Measurements from ENCODE around the gene LIMS2.

DNA sequence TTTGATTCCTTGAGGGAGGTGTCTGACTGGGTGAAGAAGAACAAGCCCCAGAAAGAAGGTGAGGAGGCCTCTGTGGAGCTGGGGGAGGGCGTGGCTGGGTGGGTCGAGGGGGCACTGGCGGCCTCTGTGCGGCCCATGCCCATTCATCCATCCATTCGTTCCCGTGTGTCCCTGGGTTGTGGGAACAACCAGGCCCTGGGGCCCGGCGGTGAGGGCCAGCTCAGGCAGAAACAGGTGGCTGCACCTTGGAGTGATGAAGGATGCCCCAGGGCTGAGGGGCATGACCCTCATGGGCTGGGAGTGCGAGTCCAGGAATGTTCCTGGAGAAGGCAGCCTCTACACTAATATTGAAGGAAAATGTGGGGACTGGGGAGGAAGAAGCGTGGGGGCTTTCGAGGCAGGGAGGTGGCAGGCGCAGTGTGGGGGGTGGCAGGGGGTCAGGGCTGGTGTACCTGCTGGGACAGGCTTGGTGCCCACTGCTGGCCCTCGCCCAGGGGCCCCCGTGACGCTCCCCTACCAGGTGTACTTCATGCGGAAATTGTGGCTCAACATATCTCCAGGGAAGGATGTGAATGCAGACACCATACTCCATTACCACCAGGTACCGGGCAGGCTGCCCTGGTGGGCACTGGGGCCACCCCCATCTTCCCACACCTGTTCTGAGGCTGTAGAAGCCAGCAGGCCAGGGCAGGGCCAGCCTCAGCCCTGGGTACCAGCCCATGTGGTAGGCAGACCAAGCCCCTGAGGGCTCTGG lies 40.5 kb downstream of the LIMS2 start:
- TF ChIP-seq, protein P1, sequence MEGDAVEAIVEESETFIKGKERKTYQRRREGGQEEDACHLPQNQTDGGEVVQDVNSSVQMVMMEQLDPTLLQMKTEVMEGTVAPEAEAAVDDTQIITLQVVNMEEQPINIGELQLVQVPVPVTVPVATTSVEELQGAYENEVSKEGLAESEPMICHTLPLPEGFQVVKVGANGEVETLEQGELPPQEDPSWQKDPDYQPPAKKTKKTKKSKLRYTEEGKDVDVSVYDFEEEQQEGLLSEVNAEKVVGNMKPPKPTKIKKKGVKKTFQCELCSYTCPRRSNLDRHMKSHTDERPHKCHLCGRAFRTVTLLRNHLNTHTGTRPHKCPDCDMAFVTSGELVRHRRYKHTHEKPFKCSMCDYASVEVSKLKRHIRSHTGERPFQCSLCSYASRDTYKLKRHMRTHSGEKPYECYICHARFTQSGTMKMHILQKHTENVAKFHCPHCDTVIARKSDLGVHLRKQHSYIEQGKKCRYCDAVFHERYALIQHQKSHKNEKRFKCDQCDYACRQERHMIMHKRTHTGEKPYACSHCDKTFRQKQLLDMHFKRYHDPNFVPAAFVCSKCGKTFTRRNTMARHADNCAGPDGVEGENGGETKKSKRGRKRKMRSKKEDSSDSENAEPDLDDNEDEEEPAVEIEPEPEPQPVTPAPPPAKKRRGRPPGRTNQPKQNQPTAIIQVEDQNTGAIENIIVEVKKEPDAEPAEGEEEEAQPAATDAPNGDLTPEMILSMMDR (conservative IDR thresholded peaks at IDR 0.05; ENCODE audit: low read depth in 2 of 2) = no peak
- TF ChIP-seq REST (IDR thresholded peaks at IDR 0.05; ENCODE audit: unreplicated experiment) (no peak), EZH2 (IDR thresholded peaks at IDR 0.05; ENCODE audit: low read depth, unreplicated experiment) (no peak), POLR2AphosphoS5 (IDR thresholded peaks at IDR 0.05; ENCODE audit: low read depth) (no peak), EZH2phosphoT487 (IDR thresholded peaks at IDR 0.05; ENCODE audit: unreplicated experiment) (no peak), CREB1 (CRISPR knock-in tag; IDR thresholded peaks at IDR 0.05; ENCODE audit: low read depth) (no peak), ETS1 (IDR thresholded peaks at IDR 0.05) (no peak), ZNF114 (CRISPR knock-in tag; IDR thresholded peaks at IDR 0.05) (no peak), ZNF462 (CRISPR knock-in tag; IDR thresholded peaks at IDR 0.05) (no peak), NANOG (IDR thresholded peaks at IDR 0.05; ENCODE audit: borderline replicate concordance) (no peak)
